GM21717 (cell line): ENCODE results near the gene SLK.

ENCODE experiments used
- ATAC-seq: cut with Tn5 transposase; IDR thresholded peaks from one replicate; pipeline ENCODE4 v1.9.1; 2021; ENCODE audit warnings: mild to moderate bottlenecking, moderate library complexity; ENCODE audit not compliant: unreplicated experiment

Gene SLK

GRCh38 chr10:103939522-103939921 lies 27.4 kb upstream of the SLK start:
- no peak for ATAC-seq

- ATAC-seq, result no peak
Measured at GRCh38 chr10:103941801-103942200, 25.1 kb upstream of the SLK start.

- no peak for ATAC-seq
Measured at GRCh38 chr10:103942866-103943265, 24.1 kb upstream of the SLK start.

GRCh38 chr10:103947799-103948516 lies 19.0 kb upstream of the SLK start:
- no peak for ATAC-seq

- ATAC-seq, result no peak
Measured at GRCh38 chr10:103949728-103950127, 17.2 kb upstream of the SLK start.

GRCh38 chr10:103951183-103951582 lies 15.8 kb upstream of the SLK start:
- ATAC-seq, result no peak

GRCh38 chr10:103951942-103952341 lies 15.0 kb upstream of the SLK start:
- no peak for ATAC-seq

- no peak for ATAC-seq
Measured at GRCh38 chr10:103954543-103954942, 12.4 kb upstream of the SLK start.

GRCh38 chr10:103958996-103959395 lies 7.9 kb upstream of the SLK start:
- ATAC-seq, result no peak

GRCh38 chr10:103960103-103960502 lies 6.8 kb upstream of the SLK start:
- no peak for ATAC-seq

- peak; percentile 42 for ATAC-seq
Measured at GRCh38 chr10:103967448-103968071, 620 bp downstream of the SLK start.

- ATAC-seq, result no peak
Measured at GRCh38 chr10:103968441-103969391, 1.8 kb downstream of the SLK start.

- no peak for ATAC-seq
Measured at GRCh38 chr10:103969436-103969835, 2.5 kb downstream of the SLK start.

GRCh38 chr10:103969857-103970627 lies 3.1 kb downstream of the SLK start:
- no peak for ATAC-seq

- no peak for ATAC-seq
Measured at GRCh38 chr10:103975169-103975568, 8.2 kb downstream of the SLK start.

GRCh38 chr10:103977204-103977603 lies 10.3 kb downstream of the SLK start:
- no peak for ATAC-seq

- ATAC-seq, result no peak
Measured at GRCh38 chr10:103979530-103979929, 12.6 kb downstream of the SLK start.

- no peak for ATAC-seq
Measured at GRCh38 chr10:103980288-103980906, 13.5 kb downstream of the SLK start.

GRCh38 chr10:103982639-103983038 lies 15.7 kb downstream of the SLK start:
- no peak for ATAC-seq

- ATAC-seq, result peak; percentile 83
Measured at GRCh38 chr10:103983367-103983911, 16.5 kb downstream of the SLK start.
